CD8-positive, alpha-beta memory T cell (primary cell): ENCODE measurements around the gene RHPN2. TPM values are rescaled to one million over a fixed set of nuclear protein-coding genes. Genes with fewer than 3 reads are reported as not detected.
"Not testable (repeated sequence)": the region's sequence is repeated elsewhere in the genome, so short reads cannot be mapped to it uniquely, and the experiment has no call there.

Experiments used
- CTCF ChIA-PET: fragments of 350-600 bp; sonication (Branson Sonifier 250); formaldehyde crosslinking; loops from one replicate; lab custom pipeline; 2021; ENCODE audit warnings: antibody characterized with exemption; lab: Charles Lee
- POLR2A ChIA-PET: fragments of 350-600 bp; sonication (Branson Sonifier 250); formaldehyde crosslinking; loops from one replicate; lab custom pipeline; 2021; ENCODE audit warnings: antibody characterized with exemption; lab: Charles Lee
- DNase-seq, 5 donors: peaks; one replicate each; pipeline versions ENCODE4 v3.0.0 to v3.0.0-alpha.2; 2020 to 2022; ENCODE audit warnings: mixed read lengths in 1 of 5
- H3K27ac ChIP-seq: one replicate; pipeline ENCODE4 v1.7.0; 2013; ENCODE audit warnings: low read depth, mild to moderate bottlenecking, low read length, moderate library complexity
- H3K27me3 ChIP-seq: 2 replicates; pipeline ENCODE4 v1.7.0; 2013; ENCODE audit warnings: low read length, mild to moderate bottlenecking; ENCODE audit not compliant: insufficient read depth, poor library complexity, severe bottlenecking
- H3K36me3 ChIP-seq: 2 replicates; pipeline ENCODE4 v1.7.0; 2013; ENCODE audit warnings: mild to moderate bottlenecking, low read length, moderate library complexity; ENCODE audit not compliant: insufficient read depth
- H3K4me1 ChIP-seq: 2 replicates; pipeline ENCODE4 v1.7.0; 2013; ENCODE audit warnings: mild to moderate bottlenecking, low read length, moderate library complexity; ENCODE audit not compliant: insufficient read depth
- H3K4me3 ChIP-seq: 2 replicates; pipeline ENCODE4 v1.7.0; 2013; ENCODE audit warnings: mild to moderate bottlenecking, low read length
- H3K9me3 ChIP-seq: 2 replicates; pipeline ENCODE4 v1.7.0; 2013; ENCODE audit warnings: mild to moderate bottlenecking, low read length
- H3K27ac Mint-ChIP-seq, 8 donors: one replicate each; pipeline ENCODE4 v1.8.0; 2020 to 2021; ENCODE audit warnings: mixed read lengths in 8 of 8, mild to moderate bottlenecking in 6 of 8, inconsistent platforms in 3 of 8, moderate library complexity in 3 of 8
- H3K27me3 Mint-ChIP-seq, 2 donors: one replicate each; pipeline ENCODE4 v1.8.0; 2020 to 2021; ENCODE audit warnings: mixed read lengths in 2 of 2, mild to moderate bottlenecking in 1 of 2, moderate library complexity in 1 of 2
- H3K36me3 Mint-ChIP-seq, 3 donors: one replicate each; pipeline ENCODE4 v1.8.0; 2020 to 2021; ENCODE audit warnings: mixed read lengths in 3 of 3, inconsistent platforms in 1 of 3, mild to moderate bottlenecking in 1 of 3
- H3K4me1 Mint-ChIP-seq, 3 donors: one replicate each; pipeline ENCODE4 v1.8.0; 2020 to 2021; ENCODE audit warnings: mixed read lengths in 3 of 3, inconsistent platforms in 1 of 3, mild to moderate bottlenecking in 1 of 3
- H3K4me3 Mint-ChIP-seq, 7 donors: one replicate each; pipeline ENCODE4 v1.8.0; 2020 to 2021; ENCODE audit warnings: mixed read lengths in 7 of 7, mild to moderate bottlenecking in 6 of 7, moderate library complexity in 4 of 7, inconsistent platforms in 2 of 7
- H3K9me3 Mint-ChIP-seq, 5 donors: one replicate each; pipeline ENCODE4 v1.8.0; 2020 to 2022; ENCODE audit warnings: mixed read lengths in 5 of 5, mild to moderate bottlenecking in 3 of 5, moderate library complexity in 2 of 5, inconsistent platforms in 1 of 5
- polyA plus RNA-seq: library from polyadenylated mRNA; unstranded; fragments of 300-500 nt; fragmentation: Illumina TruSeq; gene quantifications from one replicate; pipeline ENCODE4 v1.2.3, GENCODE V29; 2021
- total RNA-seq, 2 experiments: library from RNA; stranded (reverse); gene quantifications; one replicate each; pipeline ENCODE4 v1.2.3, GENCODE V29; 2021

The RHPN2 gene
- total and polyA plus RNA-seq, 3 experiments from 2014 or later, result 0.32 to 2.0 (median 1.1) TPM

DNA sequence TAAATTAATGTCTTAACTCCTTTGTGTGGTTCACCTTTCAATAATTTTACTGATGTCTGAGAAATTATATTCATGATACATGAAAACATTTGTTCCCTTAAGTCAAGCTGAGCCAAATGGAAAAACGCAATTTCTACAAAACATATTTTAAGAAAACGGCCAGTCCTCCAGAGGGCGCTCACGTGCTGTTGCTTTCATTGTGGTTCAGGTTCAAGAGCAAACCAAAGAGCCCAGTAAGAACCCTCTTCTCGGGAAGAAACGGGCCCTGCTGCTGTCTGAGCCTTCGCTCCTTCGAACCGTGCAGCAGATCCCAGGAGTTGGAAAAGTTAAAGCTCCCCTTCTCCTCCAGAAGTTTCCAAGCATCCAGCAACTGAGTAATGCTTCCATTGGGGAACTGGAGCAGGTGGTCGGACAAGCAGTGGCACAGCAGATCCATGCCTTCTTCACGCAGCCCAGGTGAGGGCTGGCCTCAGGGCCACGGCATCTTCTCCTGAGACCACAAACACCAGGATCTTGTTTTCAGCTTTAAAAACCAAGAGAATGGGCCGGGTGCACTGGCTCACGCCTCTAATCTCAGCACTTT, 88.4 kb downstream of the RHPN2 start:
- no peak overlapping the region for H3K27ac ChIP-seq
- Mint-ChIP-seq H3K4me3 (peak overlapping the region in 1 of 7 donors; percentile 52), H3K36me3 (peaks cover 0 to 6% (median 5%) of the 10 kb centered on the region in 3 donors), H3K27me3 (no peaks in the 10 kb centered on the region), H3K4me1 (peaks cover 10 to 17% (median 15%) of the 10 kb centered on the region in 3 donors), H3K27ac (no peak overlapping the region), H3K9me3 (no peaks in the 10 kb centered on the region)
- peaks cover 5% of the 10 kb centered on the region for H3K4me1 ChIP-seq
- ChIA-PET CTCF (interaction anchor here (1.1 to 1.8 kb wide), 3 partner anchors 12 to 302 kb away, joined by 3 to 5 read pairs (median 3); no protein-coding TSS in a partner anchor), POLR2A (interaction anchor here (0.7 kb wide), 1 partner anchor 301 kb away, joined by 3 read pairs; the partner anchor contains the start of gene RGS9BP)
- no peaks in the 10 kb centered on the region for H3K27me3 ChIP-seq
- no peaks in the 10 kb centered on the region for H3K36me3 ChIP-seq
- no peaks in the 10 kb centered on the region for H3K9me3 ChIP-seq
- peak; percentile 38 to 69 (median 54) for DNase-seq
- H3K4me3 ChIP-seq, result no peak overlapping the region

DNA sequence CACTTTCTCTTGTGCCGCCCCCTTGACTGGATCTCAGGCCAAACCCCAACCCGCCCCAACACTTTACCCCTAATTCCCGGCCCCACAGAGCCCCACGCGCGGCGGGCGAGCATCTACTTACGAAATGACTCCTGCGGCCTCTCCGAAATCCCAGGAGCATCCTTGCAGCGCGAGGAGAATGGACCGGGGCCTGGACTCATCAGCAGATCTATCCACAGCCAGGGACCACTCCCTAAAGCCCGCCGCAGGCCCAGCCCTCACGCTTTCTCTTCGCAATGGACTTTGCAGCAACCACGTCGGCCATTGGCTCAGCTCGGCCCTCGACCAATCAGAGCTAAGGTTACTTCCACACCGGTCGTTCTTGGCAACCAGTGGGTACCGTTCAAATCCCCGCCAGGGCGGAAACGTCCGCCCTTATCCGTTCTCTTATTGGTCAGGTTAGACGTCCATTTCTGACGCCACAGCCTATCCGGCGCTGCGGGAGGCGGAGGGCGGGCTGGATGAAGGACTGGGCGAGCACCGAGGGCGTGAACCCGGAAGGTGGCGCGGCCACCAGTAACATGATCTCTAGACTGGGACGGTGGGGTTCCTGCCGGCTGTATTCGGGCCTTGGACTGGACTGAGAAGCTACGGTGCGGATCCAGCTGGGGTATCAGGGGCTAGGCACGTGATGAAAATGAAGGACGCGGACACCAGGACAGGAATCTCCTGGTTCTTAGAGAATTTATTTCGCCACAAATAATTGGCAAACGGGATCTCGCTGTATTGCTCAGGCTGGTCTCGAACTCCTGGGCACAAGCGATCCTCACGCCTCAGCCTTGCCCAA, 92.8 kb downstream of the RHPN2 start, which contains the start of the genes CEP89 and FAAP24:
CEP89 (minus strand) TSS at position 244 of the 826 bp plus-strand sequence; CDS start at position 160, 84 bp downstream.
FAAP24 (plus strand) TSS at position 528 of the 826 bp plus-strand sequence. CDS start 955 bp downstream, outside the sequence.
- H3K4me1 Mint-ChIP-seq, result peaks cover 19 to 29% (median 24%) of the 10 kb centered on the region in 3 donors
- H3K27ac Mint-ChIP-seq, result peak within 1 kb of the TSS; percentile 89 to 99 (median 97)
- no peaks in the 10 kb centered on the region for H3K9me3 ChIP-seq
- H3K36me3 Mint-ChIP-seq, result peaks cover 0 to 18% (median 11%) of the 10 kb centered on the region in 3 donors
- H3K36me3 ChIP-seq, result no peaks in the 10 kb centered on the region
- peak within 1 kb of the TSS; percentile 85 for H3K27ac ChIP-seq
- H3K27me3 Mint-ChIP-seq, result no peaks in the 10 kb centered on the region
- CTCF ChIA-PET, result interaction anchor here (0.7 to 1.0 kb wide), 2 partner anchors 296 to 1525 kb away, joined by 3 to 5 read pairs; partner anchors contain the start of genes ANKRD27 and RGS9BP
- H3K27me3 ChIP-seq, result no peaks in the 10 kb centered on the region
- POLR2A ChIA-PET, result interaction anchor here (0.7 kb wide), 1 partner anchor 257 kb away, joined by 4 read pairs; no protein-coding TSS in a partner anchor
- H3K9me3 Mint-ChIP-seq, result no peaks in the 10 kb centered on the region
- peak within 1 kb of the TSS; percentile 95 to 100 (median 99) for H3K4me3 Mint-ChIP-seq
- H3K4me1 ChIP-seq, result peaks cover 9% of the 10 kb centered on the region
- H3K4me3 ChIP-seq, result peak within 1 kb of the TSS; percentile 96
- DNase-seq, result peak; percentile 94 to 99 (median 98)

DNA sequence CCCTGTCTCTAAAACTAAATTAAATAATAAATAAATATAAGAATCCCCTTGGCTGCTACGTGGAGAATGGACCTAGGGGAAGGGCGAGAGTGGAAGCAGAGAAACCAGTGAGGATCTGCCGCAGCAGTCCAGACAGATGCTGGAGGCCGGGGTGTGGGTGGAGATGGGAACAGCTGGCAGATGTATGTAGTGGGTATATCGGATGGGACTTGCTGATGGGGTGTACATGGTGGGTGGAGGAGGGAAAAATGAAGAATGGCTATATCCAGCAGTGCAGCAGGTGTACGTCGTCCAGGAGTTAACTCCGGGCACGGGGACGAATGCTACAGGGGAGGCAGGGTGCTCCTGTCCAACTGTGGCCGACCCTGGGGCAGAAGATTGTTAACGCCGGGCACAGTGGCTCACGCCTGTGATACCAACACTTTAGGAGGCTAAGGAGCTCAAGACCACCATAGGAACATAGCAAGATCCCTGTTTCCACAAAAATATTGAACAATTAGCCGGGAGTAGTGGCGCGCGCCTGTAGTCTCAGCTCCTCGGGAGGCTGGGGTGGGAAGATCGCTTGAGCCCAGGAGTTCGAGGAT, 93.6 kb downstream of the RHPN2 start:
- Mint-ChIP-seq H3K4me1 (peaks cover 17 to 24% (median 24%) of the 10 kb centered on the region in 3 donors), H3K36me3 (peaks cover 0 to 24% (median 10%) of the 10 kb centered on the region in 3 donors), H3K9me3 (no peaks in the 10 kb centered on the region), H3K27ac (peak overlapping the region in 6 of 8 donors; percentile 57 to 99 (median 96)), H3K27me3 (no peaks in the 10 kb centered on the region), H3K4me3 (peak overlapping the region; percentile 95 to 100 (median 99))
- Histone ChIP-seq H3K27ac (peak overlapping the region; percentile 16), H3K4me3 (peak overlapping the region; percentile 96), H3K27me3 (no peaks in the 10 kb centered on the region), H3K9me3 (no peaks in the 10 kb centered on the region), H3K36me3 (no peaks in the 10 kb centered on the region), H3K4me1 (peaks cover 9% of the 10 kb centered on the region)
- ChIA-PET POLR2A (interaction anchor here (0.6 to 0.7 kb wide), 2 partner anchors 256 to 614 kb away, joined by 3 to 4 read pairs; no protein-coding TSS in a partner anchor), CTCF (interaction anchor here (0.7 to 1.0 kb wide), 2 partner anchors 295 to 1526 kb away, joined by 3 to 5 read pairs; partner anchors contain the start of genes ANKRD27 and RGS9BP)
- DNase-seq, result no peak

DNA sequence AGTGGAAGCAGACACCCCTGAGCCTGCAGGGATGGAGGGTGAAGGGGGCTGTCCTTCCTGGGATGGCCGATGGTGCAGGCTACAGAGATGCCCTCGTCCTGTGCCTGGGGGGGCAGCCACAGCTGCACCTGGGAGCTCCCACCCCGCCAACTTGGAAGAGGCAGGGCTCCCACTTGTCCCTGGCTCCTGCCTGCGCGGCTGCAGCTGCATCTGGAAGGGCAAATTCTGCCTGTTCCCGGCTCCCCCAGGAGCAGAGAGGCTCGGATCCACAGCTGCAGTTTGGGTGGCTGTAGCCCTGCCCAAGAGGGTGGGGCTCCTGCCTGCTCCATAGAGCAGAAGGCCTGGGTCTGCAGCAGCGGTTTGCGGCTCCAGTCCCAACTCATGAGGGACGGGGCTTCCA, 95.1 kb downstream of the RHPN2 start:
- H3K27me3 ChIP-seq, result no peaks in the 10 kb centered on the region
- CTCF ChIA-PET, result no interaction called here
- Mint-ChIP-seq H3K4me1 (peaks cover 13 to 24% (median 21%) of the 10 kb centered on the region in 3 donors), H3K4me3 (peak overlapping the region in 3 of 7 donors; percentile 15 to 55 (median 40)), H3K36me3 (peaks cover 0 to 35% (median 7%) of the 10 kb centered on the region in 3 donors), H3K27me3 (no peaks in the 10 kb centered on the region), H3K27ac (no peak overlapping the region), H3K9me3 (no peaks in the 10 kb centered on the region)
- POLR2A ChIA-PET, result no interaction called here
- DNase-seq, result no peak
- H3K4me1 ChIP-seq, result peaks cover 9% of the 10 kb centered on the region
- H3K36me3 ChIP-seq, result no peaks in the 10 kb centered on the region
- H3K9me3 ChIP-seq, result no peaks in the 10 kb centered on the region
- H3K27ac ChIP-seq, result no peak overlapping the region
- no peak overlapping the region for H3K4me3 ChIP-seq

DNA sequence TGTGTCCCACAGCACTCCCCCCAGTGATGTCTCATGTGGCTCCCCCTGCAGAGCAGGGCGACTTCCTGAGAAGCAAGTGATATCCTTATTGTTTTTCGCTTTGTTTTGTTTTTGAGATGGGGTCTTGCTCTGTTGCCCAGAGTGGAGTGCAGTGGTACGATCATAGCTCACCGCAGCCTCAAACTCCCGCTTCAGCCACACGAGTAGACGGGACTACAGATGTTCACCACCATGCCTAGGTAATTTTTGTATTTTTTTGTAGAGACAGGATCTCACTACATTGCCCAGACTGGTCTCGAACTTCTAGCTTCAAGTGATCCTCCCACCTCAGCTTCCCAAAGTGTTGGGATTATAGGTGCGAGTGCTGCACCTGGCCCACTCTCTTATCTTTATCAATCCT, 97.9 kb downstream of the RHPN2 start:
- peak overlapping the region in 1 of 8 donors; percentile 89 for H3K27ac Mint-ChIP-seq
- POLR2A ChIA-PET, result no interaction called here
- Histone ChIP-seq H3K36me3 (peaks cover 5% of the 10 kb centered on the region), H3K4me1 (peaks cover 5% of the 10 kb centered on the region), H3K9me3 (no peaks in the 10 kb centered on the region), H3K4me3 (no peak overlapping the region), H3K27ac (no peak overlapping the region), H3K27me3 (no peaks in the 10 kb centered on the region)
- no peak for DNase-seq
- H3K27me3 Mint-ChIP-seq, result no peaks in the 10 kb centered on the region
- H3K9me3 Mint-ChIP-seq, result no peaks in the 10 kb centered on the region
- peaks cover 7 to 18% (median 17%) of the 10 kb centered on the region in 3 donors for H3K4me1 Mint-ChIP-seq
- no peak overlapping the region for H3K4me3 Mint-ChIP-seq
- CTCF ChIA-PET, result no interaction called here
- H3K36me3 Mint-ChIP-seq, result peaks cover 9 to 52% (median 15%) of the 10 kb centered on the region in 3 donors

DNA sequence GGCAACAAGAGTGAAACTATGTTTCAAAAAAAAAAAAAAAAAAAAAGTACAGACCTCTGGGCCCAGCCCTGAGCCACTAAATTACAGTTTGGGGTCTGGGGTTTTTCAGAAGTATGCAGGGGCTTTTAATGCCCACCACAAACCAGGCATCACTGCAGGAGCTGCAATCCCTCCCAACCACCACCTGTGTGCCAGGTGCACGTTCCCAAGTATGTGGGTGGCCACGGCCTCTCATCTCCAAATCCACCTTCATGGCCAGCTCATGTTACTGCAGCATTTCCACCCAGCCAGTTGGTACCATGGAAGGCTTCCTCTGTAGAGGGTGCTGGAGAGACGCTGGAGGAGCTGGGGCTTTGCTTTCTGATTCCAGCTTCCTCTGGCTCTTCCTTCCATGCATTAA, 119.4 kb downstream of the RHPN2 start:
- H3K27ac Mint-ChIP-seq, result no peak overlapping the region
- no peak overlapping the region for H3K4me3 Mint-ChIP-seq
- DNase-seq, result no peak
- Histone ChIP-seq H3K27ac (no peak overlapping the region), H3K9me3 (no peaks in the 10 kb centered on the region), H3K36me3 (no peaks in the 10 kb centered on the region), H3K4me3 (no peak overlapping the region), H3K4me1 (no peaks in the 10 kb centered on the region), H3K27me3 (no peaks in the 10 kb centered on the region)
- H3K9me3 Mint-ChIP-seq, result no peaks in the 10 kb centered on the region
- CTCF ChIA-PET, result interaction anchor here (1.3 kb wide), 1 partner anchor 17 kb away, joined by 3 read pairs; no protein-coding TSS in a partner anchor
- POLR2A ChIA-PET, result no interaction called here
- H3K27me3 Mint-ChIP-seq, result peaks cover 0 to 1% of the 10 kb centered on the region in 2 donors
- H3K4me1 Mint-ChIP-seq, result no peaks in the 10 kb centered on the region
- H3K36me3 Mint-ChIP-seq, result peaks cover 23 to 74% (median 28%) of the 10 kb centered on the region in 3 donors

DNA sequence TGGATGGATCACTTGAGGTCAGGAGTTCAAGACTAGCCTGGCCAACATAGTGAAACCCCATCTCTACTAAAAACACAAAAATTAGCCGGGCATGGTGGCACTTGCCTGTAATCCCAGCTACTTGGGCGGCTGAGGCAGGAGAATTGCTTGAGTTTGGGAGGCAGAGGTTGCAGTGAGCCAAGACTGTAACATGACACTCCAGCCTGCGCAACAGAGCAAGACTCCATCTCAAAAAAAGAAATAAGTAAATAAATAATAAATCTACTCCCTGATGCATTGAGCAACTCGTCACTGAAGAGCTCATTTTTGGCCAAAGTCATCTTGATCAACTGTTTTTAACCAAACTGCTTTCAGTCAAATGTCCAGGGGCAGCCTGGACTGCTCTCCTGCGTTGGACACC, 123.4 kb downstream of the RHPN2 start:
- CTCF ChIA-PET, result interaction anchor here (1.4 kb wide), 1 partner anchor 9 kb away, joined by 3 read pairs; no protein-coding TSS in a partner anchor
- H3K4me3 Mint-ChIP-seq, H3K9me3 Mint-ChIP-seq, H3K4me1 Mint-ChIP-seq, H3K27me3 ChIP-seq, H3K9me3 ChIP-seq, H3K27ac ChIP-seq, H3K4me1 ChIP-seq, H3K27me3 Mint-ChIP-seq, DNase-seq, POLR2A ChIA-PET, H3K36me3 ChIP-seq, H3K4me3 ChIP-seq: not testable (repeated sequence)
- peak overlapping the region in 1 of 8 donors; percentile 81 for H3K27ac Mint-ChIP-seq
- peaks cover 21 to 62% (median 22%) of the 10 kb centered on the region in 3 donors for H3K36me3 Mint-ChIP-seq
